Colonic mucosa (tissue), 4 donors: ENCODE data around the gene PRMT5. TPM values are rescaled to one million over a fixed set of nuclear protein-coding genes. Genes with fewer than 3 reads are reported as not detected.
A peak's percentile ranks its signal among the peaks of the same experiment; 100 is the strongest.

Experiments used
- DNase-seq: peaks from one replicate; pipeline ENCODE4 v3.0.0-alpha.2; 2020
- H3K27ac ChIP-seq: fragments of 200-600 bp; one replicate; pipeline ENCODE4 v1.8.0; 2021
- H3K27me3 ChIP-seq: fragments of 200-600 bp; one replicate; pipeline ENCODE4 v1.8.0; 2021
- H3K36me3 ChIP-seq: fragments of 200-600 bp; one replicate; pipeline ENCODE4 v1.8.0; 2021
- H3K4me1 ChIP-seq: fragments of 200-600 bp; one replicate; pipeline ENCODE4 v1.8.0; 2021; ENCODE audit warnings: mild to moderate bottlenecking
- H3K4me3 ChIP-seq: fragments of 200-600 bp; one replicate; pipeline ENCODE4 v1.8.0; 2021
- H3K9ac ChIP-seq, 2 donors: one replicate each; pipeline ENCODE4 v1.7.0; 2013; ENCODE audit warnings: control low read depth in 2 of 2, low read depth in 2 of 2, low read length in 2 of 2
- H3K9me3 ChIP-seq: fragments of 200-600 bp; one replicate; pipeline ENCODE4 v1.8.0; 2021
- CTCF ChIP-seq: fragments of 200-600 bp; IDR thresholded peaks from one replicate; pipeline ENCODE4 v1.8.0; 2022; ENCODE audit warnings: antibody characterized with exemption, mild to moderate bottlenecking
- intact Hi-C: fragments of 100-400 bp; cut with DNase I; formaldehyde crosslinking; loops from one replicate; pipeline ENCODE4 v1.14.1; 2022
- total RNA-seq, 2 donors: library from RNA; stranded (reverse); fragmentation: NEBNext Ultra II Directional in 1 of 2; extraction: Animal tissue kit (Norgen Biotek cat#: 25700) in 1 of 2; gene quantifications; one replicate each; pipeline ENCODE4 v1.2.1, GENCODE V29; 2021
- donor health status: healthy.
- donor health status: DM: no; HTN: no; CAD: no.
- donor health status: DM: no; HTN: no; CAD: no.

The PRMT5 gene
- total RNA-seq, 2 donors from 2014 or later = 39.3 to 86.4 TPM

- peaks cover 3% of the 10 kb centered on the region for H3K4me1 ChIP-seq
- no peak within 1 kb of the TSS for H3K4me3 ChIP-seq
- no peak within 1 kb of the TSS for H3K27ac ChIP-seq
- TF ChIP-seq CTCF = no peak
- DNase-seq = no peak
- no peaks in the 10 kb centered on the region for H3K36me3 ChIP-seq
- intact Hi-C loops = no loop called here
- no peaks in the 10 kb centered on the region for H3K9me3 ChIP-seq
- no peaks in the 10 kb centered on the region for H3K27me3 ChIP-seq
- no peak within 1 kb of the TSS for H3K9ac ChIP-seq
These were observed 45.8 kb downstream of the PRMT5 start, which contains the start of gene REM2 for GRCh38 chr14:22883173-22883976. Gene REM2 (plus strand): TSS chr14:22883222. CDS start chr14:22883288, 66 bp downstream.

GRCh38 chr14:22882529-22883172 lies 46.5 kb downstream of the PRMT5 start:
- H3K4me3 ChIP-seq = no peak overlapping the region
- no peaks in the 10 kb centered on the region for H3K4me1 ChIP-seq
- peak; percentile 51 for DNase-seq
- no peak for TF ChIP-seq CTCF
- no peak overlapping the region for H3K27ac ChIP-seq
- intact Hi-C loops = no loop called here
- H3K9me3 ChIP-seq = no peaks in the 10 kb centered on the region
- peaks cover 2% of the 10 kb centered on the region for H3K36me3 ChIP-seq
- H3K27me3 ChIP-seq = no peaks in the 10 kb centered on the region
- H3K9ac ChIP-seq = no peak overlapping the region

GRCh38 chr14:22882064-22882463 lies 47.1 kb downstream of the PRMT5 start:
- Histone ChIP-seq H3K4me3 (no peak overlapping the region), H3K4me1 (no peaks in the 10 kb centered on the region), H3K27me3 (no peaks in the 10 kb centered on the region), H3K36me3 (peaks cover 8% of the 10 kb centered on the region), H3K27ac (no peak overlapping the region), H3K9ac (no peak overlapping the region), H3K9me3 (no peaks in the 10 kb centered on the region)
- DNase-seq = no peak
- TF ChIP-seq CTCF = no peak
- intact Hi-C loops = no loop called here

GRCh38 chr14:22878271-22879246 lies 50.6 kb downstream of the PRMT5 start:
- Histone ChIP-seq H3K27ac (no peak overlapping the region), H3K4me1 (peaks cover 2% of the 10 kb centered on the region), H3K9ac (no peak overlapping the region), H3K36me3 (peaks cover 37% of the 10 kb centered on the region), H3K4me3 (no peak overlapping the region), H3K27me3 (no peaks in the 10 kb centered on the region), H3K9me3 (no peaks in the 10 kb centered on the region)
- DNase-seq = no peak
- TF ChIP-seq CTCF = no peak
- intact Hi-C loops = no loop called here

- Histone ChIP-seq H3K36me3 (peaks cover 37% of the 10 kb centered on the region), H3K4me1 (peaks cover 7% of the 10 kb centered on the region)
These were observed 52.1 kb downstream of the PRMT5 start for GRCh38 chr14:22877000-22877501.

More at GRCh38 chr14:22877000-22877501, 52.1 kb downstream of the PRMT5 start:
- Histone ChIP-seq H3K27ac (no peak overlapping the region), H3K9ac (no peak overlapping the region), H3K9me3 (no peaks in the 10 kb centered on the region), H3K4me3 (no peak overlapping the region), H3K27me3 (no peaks in the 10 kb centered on the region)
- no peak for DNase-seq
- TF ChIP-seq CTCF = no peak
- intact Hi-C loops = no loop called here
